ENCODE results near the gene NFIA.
"Not testable (repeated sequence)": the region's sequence is repeated elsewhere in the genome, so short reads cannot be mapped to it uniquely, and the experiment has no call there.

Gene NFIA

GRCh38 chr1:61271412-61271789 lies 189.0 kb downstream of the NFIA start:
- no peak for DNase-seq (ENCODE audit: low read depth)

GRCh38 chr1:61273167-61273705 lies 190.9 kb downstream of the NFIA start:
- no peak for DNase-seq (ENCODE audit: low read depth)

- DNase-seq (ENCODE audit: low read depth) = no peak
Observed at GRCh38 chr1:61273861-61274260, 191.5 kb downstream of the NFIA start.

- DNase-seq (ENCODE audit: low read depth) = no peak
Observed at GRCh38 chr1:61274939-61275338, 192.6 kb downstream of the NFIA start.

- DNase-seq (ENCODE audit: low read depth) = no peak
Observed at GRCh38 chr1:61276246-61276645, 193.9 kb downstream of the NFIA start.

- no peak for DNase-seq (ENCODE audit: low read depth)
Observed at GRCh38 chr1:61277121-61277690, 194.8 kb downstream of the NFIA start.

- DNase-seq (ENCODE audit: low read depth) = not testable (repeated sequence)
Observed at GRCh38 chr1:61278503-61278902, 196.1 kb downstream of the NFIA start.

- no peak for DNase-seq (ENCODE audit: low read depth)
Observed at GRCh38 chr1:61278966-61279365, 196.6 kb downstream of the NFIA start.

GRCh38 chr1:61279570-61279969 lies 197.2 kb downstream of the NFIA start:
- DNase-seq (ENCODE audit: low read depth) = no peak

GRCh38 chr1:61280452-61280851 lies 198.1 kb downstream of the NFIA start:
- no peak for DNase-seq (ENCODE audit: low read depth)

- no peak for DNase-seq (ENCODE audit: low read depth)
Observed at GRCh38 chr1:61282387-61282786, 200.0 kb downstream of the NFIA start.

- no peak for DNase-seq (ENCODE audit: low read depth)
Observed at GRCh38 chr1:61284248-61284854, 202.0 kb downstream of the NFIA start.

GRCh38 chr1:61284936-61285335 lies 202.6 kb downstream of the NFIA start:
- DNase-seq (ENCODE audit: low read depth) = no peak

GRCh38 chr1:61285371-61285885 lies 203.1 kb downstream of the NFIA start:
- DNase-seq (ENCODE audit: low read depth) = no peak

GRCh38 chr1:61287014-61287413 lies 204.7 kb downstream of the NFIA start:
- DNase-seq (ENCODE audit: low read depth) = no peak

- no peak for DNase-seq (ENCODE audit: low read depth)
Observed at GRCh38 chr1:61287734-61288133, 205.4 kb downstream of the NFIA start.

GRCh38 chr1:61289232-61290098 lies 207.1 kb downstream of the NFIA start:
- no peak for DNase-seq (ENCODE audit: low read depth)

- no peak for DNase-seq (ENCODE audit: low read depth)
Observed at GRCh38 chr1:61290525-61290924, 208.2 kb downstream of the NFIA start.

- DNase-seq (ENCODE audit: low read depth) = no peak
Observed at GRCh38 chr1:61293197-61293596, 210.8 kb downstream of the NFIA start.

- DNase-seq (ENCODE audit: low read depth) = no peak
Observed at GRCh38 chr1:61293986-61294504, 211.7 kb downstream of the NFIA start.

GRCh38 chr1:61294930-61295329 lies 212.6 kb downstream of the NFIA start:
- no peak for DNase-seq (ENCODE audit: low read depth)

- no peak for DNase-seq (ENCODE audit: low read depth)
Observed at GRCh38 chr1:61295818-61296537, 213.6 kb downstream of the NFIA start.
